Activated CD4-positive, alpha-beta T cell treated with anti-CD3 and anti-CD28 coated beads for 48 hours (primary cell): ENCODE measurements around the gene LYSMD1.

Source experiments
- DNase-seq: peaks from one replicate; pipeline ENCODE4 v3.0.0-alpha.2; 2020

Gene LYSMD1

GRCh38 chr1:151135433-151136385 is 30.0 kb downstream of the LYSMD1 start:
- DNase-seq: no peak

GRCh38 chr1:151134991-151135390 is 30.7 kb downstream of the LYSMD1 start:
- no peak for DNase-seq

DNA sequence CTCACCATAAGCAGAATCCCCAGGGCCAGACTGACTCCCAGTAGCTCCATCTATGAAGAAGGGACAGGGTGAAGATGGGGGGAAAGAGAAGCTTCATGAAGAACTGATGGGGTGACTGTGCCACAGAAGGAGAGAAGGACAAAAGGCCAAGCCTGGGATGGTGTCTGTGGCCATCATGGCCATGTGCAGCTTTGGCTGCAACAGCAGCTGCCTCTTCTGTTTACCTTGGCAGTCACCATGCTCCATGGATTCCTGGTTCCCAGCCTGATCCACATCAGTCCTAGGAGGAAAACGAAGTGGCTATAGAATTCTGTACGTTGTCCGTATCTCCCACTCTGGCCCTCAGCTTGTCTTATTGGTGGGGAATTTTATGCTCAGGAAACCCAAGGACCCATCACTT is 31.3 kb downstream of the LYSMD1 start:
- no peak for DNase-seq

- no peak for DNase-seq
These were observed 32.5 kb downstream of the LYSMD1 start for GRCh38 chr1:151133018-151133806.

DNA sequence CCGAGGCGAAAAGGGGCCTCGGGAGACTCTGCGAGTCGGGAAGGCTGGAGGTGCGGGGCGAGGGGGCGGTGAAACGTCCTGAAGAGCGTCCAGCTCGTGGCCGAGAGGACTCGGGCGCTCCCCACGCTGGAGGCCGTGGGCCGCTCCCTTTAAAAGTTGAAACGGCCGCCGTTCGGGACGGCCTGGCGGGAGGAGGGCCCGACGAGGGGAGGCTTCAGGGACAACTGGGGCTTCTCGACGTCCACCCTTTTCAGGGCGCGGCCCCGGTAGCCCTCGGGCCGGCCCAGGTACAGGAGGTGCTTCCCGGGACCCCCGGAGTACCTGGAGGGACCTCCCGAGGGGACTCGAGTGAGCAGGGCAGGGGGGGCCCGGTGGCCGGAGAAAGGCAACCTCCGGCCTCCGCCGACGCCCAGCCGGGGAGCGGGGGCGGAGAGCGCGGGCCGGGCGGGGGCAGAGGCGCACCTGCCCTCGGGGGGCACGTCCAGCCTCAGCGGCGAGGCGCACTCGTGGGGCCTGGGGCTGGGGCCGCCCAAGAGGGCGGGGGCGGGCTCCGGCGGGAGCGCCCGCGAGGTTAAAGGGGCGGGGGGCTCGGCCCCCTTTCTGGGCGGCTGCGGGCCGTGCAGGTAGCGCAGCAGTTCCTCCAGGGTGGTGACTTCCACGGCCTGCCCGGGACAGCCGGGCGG is 33.2 kb downstream of the LYSMD1 start:
- no peak for DNase-seq

- DNase-seq: no peak
These were observed 33.9 kb downstream of the LYSMD1 start for GRCh38 chr1:151131701-151132334.

DNA sequence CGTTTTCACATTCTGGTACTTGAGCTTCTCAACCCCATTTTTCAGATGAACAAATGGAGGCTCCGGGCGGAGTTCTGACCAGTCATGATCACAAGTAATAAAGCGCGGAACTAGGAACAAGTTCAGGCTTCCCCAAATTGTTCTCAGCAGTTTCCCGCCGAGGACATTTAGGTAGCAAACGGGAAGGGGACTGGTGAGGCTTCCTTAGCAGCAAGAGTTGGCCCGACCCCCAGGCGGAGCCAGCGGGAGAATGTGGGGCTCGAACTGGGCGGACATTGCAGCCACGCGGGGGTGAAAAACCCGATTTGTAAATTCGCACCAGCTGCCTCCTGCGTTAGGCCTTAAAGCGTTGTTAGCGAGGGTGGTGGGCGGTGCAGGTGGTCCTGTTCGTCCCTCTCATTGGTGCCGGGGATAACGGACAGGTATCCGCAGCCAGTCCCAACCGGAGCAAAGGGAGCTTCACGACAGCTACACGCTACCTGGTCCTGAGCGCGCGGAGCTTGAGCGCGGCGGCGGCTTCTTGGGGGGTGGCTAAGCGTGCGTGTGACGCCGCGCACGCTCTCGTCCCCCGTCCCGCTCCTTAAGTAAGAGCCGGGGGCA is 34.6 kb downstream of the LYSMD1 start:
- peak; percentile 91 for DNase-seq

GRCh38 chr1:151128800-151129199 is 36.9 kb downstream of the LYSMD1 start:
- DNase-seq: no peak

DNA sequence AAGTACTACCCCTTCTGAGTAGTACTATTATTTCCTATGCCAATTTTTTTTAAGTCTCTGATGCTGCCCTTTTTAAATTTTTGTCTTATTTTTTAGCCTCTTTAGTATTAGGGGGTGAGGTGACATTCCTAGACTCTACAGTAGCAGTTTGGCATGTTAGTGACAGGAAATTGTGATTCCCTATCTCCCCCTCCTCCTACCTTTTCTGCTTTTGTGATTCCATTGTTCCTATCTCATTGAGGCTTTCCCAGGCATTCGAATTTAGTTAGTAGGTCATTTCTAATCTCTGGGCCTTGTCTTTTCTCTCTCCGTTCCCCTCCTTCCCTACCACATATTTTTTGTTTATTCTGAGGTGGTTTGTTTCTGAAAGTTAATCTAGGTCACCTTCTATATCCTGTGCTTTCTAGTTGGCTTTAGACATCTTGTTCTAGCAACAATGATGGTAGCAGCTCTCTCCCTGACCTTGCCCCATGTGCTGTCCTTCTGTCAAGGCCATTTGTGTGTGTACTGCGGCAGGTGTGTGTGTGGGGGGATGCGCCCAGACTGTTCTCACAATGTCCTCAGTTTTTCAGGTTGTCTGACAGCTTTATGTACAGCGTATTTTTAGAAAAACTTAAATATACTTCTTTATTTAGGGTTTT is 40.8 kb downstream of the LYSMD1 start:
- DNase-seq: no peak

- no peak for DNase-seq
These were observed 51.8 kb downstream of the LYSMD1 start for GRCh38 chr1:151113877-151114276.
